HUES64 (cell line): ENCODE results near the gene IDH2.

Source experiments
- H3K27ac ChIP-seq: 2 replicates; pipeline ENCODE4 v1.7.0; 2013; ENCODE audit warnings: low read depth, low read length, inconsistent platforms
- H3K27me3 ChIP-seq: 2 replicates; pipeline ENCODE4 v1.6.1; 2013; ENCODE audit warnings: mild to moderate bottlenecking, low read length; ENCODE audit not compliant: insufficient read depth
- H3K36me3 ChIP-seq: 2 replicates; pipeline ENCODE4 v1.6.1; 2013; ENCODE audit warnings: mild to moderate bottlenecking, low read length; ENCODE audit not compliant: insufficient read depth
- H3K4me1 ChIP-seq: 2 replicates; pipeline ENCODE4 v1.6.1; 2013; ENCODE audit warnings: mild to moderate bottlenecking, low read length, moderate library complexity; ENCODE audit not compliant: insufficient read depth
- H3K4me3 ChIP-seq: 2 replicates; pipeline ENCODE4 v1.5.1; 2013; ENCODE audit warnings: mild to moderate bottlenecking, low read length, moderate library complexity
- H3K9ac ChIP-seq: 2 replicates; pipeline ENCODE4 v1.6.1; 2013; ENCODE audit warnings: mild to moderate bottlenecking, low read depth, low read length
- H3K9me3 ChIP-seq: 2 replicates; pipeline ENCODE4 v1.6.1; 2013; ENCODE audit warnings: low read depth, low read length; ENCODE audit not compliant: insufficient read depth
- WGBS: fragments of 150-250, 120-280 bp; methylation state at CpG from one replicate; pipeline ENCODE4 v1.1.7; 2013; ENCODE audit warnings: missing lambda C conversion rate; 5-methylcytosine and 5-hydroxymethylcytosine counted together

IDH2 gene

DNA sequence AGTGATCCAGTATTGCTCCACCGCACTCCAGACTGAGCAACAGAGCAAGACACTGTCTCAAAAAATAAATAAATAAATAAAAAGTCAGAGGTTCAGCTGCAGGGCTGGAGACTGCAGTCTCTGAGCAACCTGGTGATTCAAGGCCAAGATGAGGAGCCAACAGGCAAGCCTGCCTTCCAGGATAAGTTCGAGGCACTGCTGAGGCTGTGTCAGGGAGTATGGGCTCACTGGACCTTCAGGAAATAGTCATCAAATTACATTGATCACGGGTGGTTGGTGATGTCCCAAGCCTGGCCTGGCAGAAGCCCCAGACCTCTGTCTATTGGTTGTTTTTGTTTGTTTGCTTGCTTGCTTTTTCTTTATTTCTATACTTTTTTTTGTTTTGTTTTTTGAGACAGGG lies 41.5 kb downstream of the IDH2 start:
- no peak overlapping the region for H3K27ac ChIP-seq
- no peak overlapping the region for H3K4me3 ChIP-seq
- peaks cover 47% of the 10 kb centered on the region for H3K4me1 ChIP-seq
- 82% methylated on average over 3 of the region's 3 CpGs for WGBS
- H3K36me3 ChIP-seq: no peaks in the 10 kb centered on the region
- H3K9ac ChIP-seq: no peak overlapping the region
- H3K27me3 ChIP-seq: no peaks in the 10 kb centered on the region
- no peaks in the 10 kb centered on the region for H3K9me3 ChIP-seq

DNA sequence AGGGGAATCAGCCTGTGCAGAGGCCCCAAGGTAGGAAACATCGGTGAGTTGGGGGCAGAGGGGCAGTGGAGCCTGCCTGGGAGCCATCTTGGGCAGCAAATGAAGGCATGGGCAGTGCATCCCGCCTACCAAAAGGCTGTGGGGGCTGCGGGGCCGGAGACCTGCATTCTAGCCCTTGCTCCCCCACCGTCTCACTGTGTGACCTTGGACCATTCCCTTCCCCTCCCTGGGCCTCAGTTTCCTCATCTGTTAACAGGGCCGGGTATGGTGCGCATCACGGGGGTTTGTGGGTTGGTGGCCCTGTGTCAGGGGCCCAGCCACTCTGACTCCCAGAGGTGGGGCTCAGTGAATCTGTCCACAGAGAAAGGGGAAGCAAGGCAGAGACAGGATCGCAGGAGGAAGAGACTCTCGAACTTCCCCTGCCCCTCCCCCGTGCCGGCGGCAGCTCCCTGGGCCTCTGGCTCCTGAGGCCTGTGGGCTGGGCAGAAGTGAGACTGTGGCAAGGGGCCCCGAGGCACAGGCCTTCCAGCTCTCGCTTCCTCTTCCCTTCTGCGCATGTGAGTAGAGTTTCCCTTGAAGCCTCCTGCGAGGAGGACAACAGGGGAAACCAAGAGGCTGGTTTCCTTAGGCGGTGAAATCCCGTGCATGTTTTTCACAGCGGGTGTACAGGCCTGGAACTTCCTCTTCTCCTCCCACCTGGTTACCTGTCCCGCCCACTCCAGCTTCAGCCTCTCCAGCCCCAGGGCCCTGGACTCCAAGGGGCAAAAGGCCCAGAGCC lies 42.9 kb downstream of the IDH2 start:
- H3K4me1 ChIP-seq: peaks cover 43% of the 10 kb centered on the region
- no peaks in the 10 kb centered on the region for H3K9me3 ChIP-seq
- no peaks in the 10 kb centered on the region for H3K27me3 ChIP-seq
- WGBS: 40% methylated on average over 21 of the region's 21 CpGs
- H3K9ac ChIP-seq: 0 out of 2 replicates have a peak overlapping the region, but pooled peaks have one; percentile 1
- no peak overlapping the region for H3K4me3 ChIP-seq
- no peaks in the 10 kb centered on the region for H3K36me3 ChIP-seq
- peak overlapping the region; percentile 72 for H3K27ac ChIP-seq

DNA sequence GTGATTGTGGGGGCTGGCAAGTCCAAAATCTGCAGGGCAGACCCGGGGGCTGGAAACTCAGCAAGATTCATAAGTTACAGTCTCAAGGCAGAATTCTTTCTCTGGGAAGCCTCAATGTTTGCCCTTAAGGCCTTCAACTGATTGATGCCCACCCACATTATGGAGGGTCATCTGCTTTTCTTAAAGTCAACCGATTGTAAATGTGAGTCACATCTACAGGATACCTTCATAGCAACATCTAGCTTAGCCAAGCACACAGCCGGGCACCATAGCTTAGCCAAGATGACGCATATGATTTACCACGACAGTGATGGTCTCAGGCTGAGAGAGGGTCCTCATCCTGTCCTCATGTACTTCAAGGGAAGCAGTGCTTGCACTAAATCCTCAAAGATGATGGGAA lies 43.5 kb downstream of the IDH2 start:
- WGBS: 96% methylated on average over 5 of the region's 5 CpGs
- Histone ChIP-seq H3K36me3 (no peaks in the 10 kb centered on the region), H3K4me1 (peaks cover 42% of the 10 kb centered on the region), H3K27me3 (no peaks in the 10 kb centered on the region), H3K9me3 (no peaks in the 10 kb centered on the region), H3K9ac (no peak overlapping the region), H3K27ac (peak overlapping the region; percentile 72; the same call in 1 of the 2 replicates), H3K4me3 (no peak overlapping the region)

DNA sequence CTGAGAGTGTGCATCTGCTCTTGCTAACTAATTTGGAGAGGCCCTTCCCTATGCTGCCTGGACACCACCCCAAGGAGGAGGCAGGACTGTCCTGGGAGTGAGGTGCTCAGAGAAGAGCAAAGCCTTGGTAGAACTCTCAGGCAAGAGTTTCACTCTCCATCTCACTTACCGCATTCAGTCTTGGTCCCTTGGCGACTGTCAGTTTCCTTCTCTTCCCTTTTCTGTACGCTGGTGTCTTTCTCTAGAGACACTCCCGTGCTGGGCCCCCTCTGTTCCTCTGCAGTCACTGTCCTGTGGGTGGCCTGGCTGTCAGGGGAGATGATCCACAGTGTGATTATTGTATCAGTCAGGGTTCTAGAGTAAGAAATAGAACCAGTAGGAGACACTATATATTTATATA lies 44.0 kb downstream of the IDH2 start:
- Histone ChIP-seq H3K27ac (no peak overlapping the region), H3K4me1 (peaks cover 39% of the 10 kb centered on the region)

DNA sequence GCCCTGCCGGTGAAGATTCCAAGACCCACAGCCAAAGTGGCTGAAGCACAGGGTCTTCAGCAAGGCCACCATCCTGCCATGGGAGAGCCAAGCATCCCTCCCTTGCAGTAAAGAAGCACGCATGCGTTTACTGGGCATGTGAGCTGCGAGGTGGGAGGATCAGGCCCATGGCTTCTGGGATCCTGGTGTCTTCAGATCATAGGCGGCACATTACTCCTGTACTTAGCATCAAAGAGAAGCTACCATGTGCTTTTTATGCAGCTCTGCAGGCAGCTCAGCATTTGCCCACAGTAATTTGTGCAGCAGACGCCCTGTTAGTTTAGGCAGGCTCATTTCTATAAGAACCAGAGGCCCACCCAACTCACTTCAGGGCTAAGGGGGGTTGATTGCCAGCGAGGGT lies 45.7 kb downstream of the IDH2 start:
- 84% methylated on average over 7 of the region's 7 CpGs for WGBS
- H3K9me3 ChIP-seq: no peaks in the 10 kb centered on the region
- H3K27me3 ChIP-seq: no peaks in the 10 kb centered on the region
- no peak overlapping the region for H3K27ac ChIP-seq
- H3K4me1 ChIP-seq: peaks cover 22% of the 10 kb centered on the region
- no peaks in the 10 kb centered on the region for H3K36me3 ChIP-seq
- H3K4me3 ChIP-seq: no peak overlapping the region
- no peak overlapping the region for H3K9ac ChIP-seq

More for the DNA sequence above, 44.0 kb downstream of the IDH2 start:
- H3K9ac ChIP-seq: no peak overlapping the region
- WGBS: 92% methylated on average over 4 of the region's 4 CpGs
- H3K4me3 ChIP-seq: no peak overlapping the region
- H3K36me3 ChIP-seq: no peaks in the 10 kb centered on the region
- no peaks in the 10 kb centered on the region for H3K9me3 ChIP-seq
- H3K27me3 ChIP-seq: no peaks in the 10 kb centered on the region

DNA sequence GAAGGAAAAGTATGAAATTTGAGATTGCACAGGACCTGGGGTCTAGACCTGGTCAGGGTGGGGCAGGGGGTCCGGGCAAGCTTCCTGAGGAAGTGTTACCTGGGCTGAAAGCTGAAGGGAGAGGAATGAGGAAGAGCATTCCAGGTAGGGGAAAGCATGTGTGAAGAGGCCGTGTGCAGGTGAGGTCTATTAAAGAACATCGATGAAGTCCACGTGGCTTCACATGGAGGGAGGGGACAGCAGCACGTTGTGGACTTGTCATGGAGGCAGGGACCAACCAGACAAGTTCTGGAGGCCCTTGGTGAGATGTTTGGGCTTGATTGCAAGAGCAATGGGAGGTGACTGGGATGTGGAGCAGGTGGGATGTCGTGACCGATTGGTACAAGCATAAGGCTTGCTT lies 47.1 kb downstream of the IDH2 start:
- no peaks in the 10 kb centered on the region for H3K36me3 ChIP-seq
- H3K9ac ChIP-seq: no peak overlapping the region
- WGBS: 89% methylated on average over 7 of the region's 7 CpGs
- H3K4me1 ChIP-seq: peaks cover 18% of the 10 kb centered on the region
- no peak overlapping the region for H3K27ac ChIP-seq
- H3K4me3 ChIP-seq: no peak overlapping the region
- no peaks in the 10 kb centered on the region for H3K9me3 ChIP-seq
- H3K27me3 ChIP-seq: no peaks in the 10 kb centered on the region

DNA sequence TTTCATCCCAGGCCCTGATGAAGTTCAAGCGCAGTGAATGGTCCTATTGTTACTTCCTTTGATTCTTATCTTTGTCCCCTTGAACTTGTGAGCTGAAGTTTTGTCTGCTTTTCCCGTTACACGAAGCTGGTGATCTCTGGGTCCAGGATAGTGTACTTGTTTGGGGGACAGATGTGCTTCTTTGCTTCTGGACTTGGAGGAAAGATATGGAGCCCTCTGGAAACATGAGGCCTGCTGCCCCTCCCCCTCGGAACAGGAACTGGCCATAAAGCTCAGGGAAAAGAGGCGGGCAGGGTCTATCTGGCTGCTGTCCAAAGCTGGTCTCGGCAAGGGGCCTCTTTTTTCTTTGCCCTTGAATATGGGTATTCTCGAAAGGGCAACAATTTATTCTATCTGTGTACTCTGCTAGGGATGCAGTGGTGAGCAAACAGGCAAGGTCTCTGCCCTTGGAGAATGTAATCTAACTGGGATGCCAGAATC lies 47.6 kb downstream of the IDH2 start:
- H3K27ac ChIP-seq: no peak overlapping the region
- H3K4me1 ChIP-seq: peaks cover 17% of the 10 kb centered on the region
- H3K9ac ChIP-seq: no peak overlapping the region
- H3K9me3 ChIP-seq: no peaks in the 10 kb centered on the region
- no peak overlapping the region for H3K4me3 ChIP-seq
- WGBS: 75% methylated on average over 7 of the region's 7 CpGs
- H3K36me3 ChIP-seq: no peaks in the 10 kb centered on the region
- no peaks in the 10 kb centered on the region for H3K27me3 ChIP-seq

DNA sequence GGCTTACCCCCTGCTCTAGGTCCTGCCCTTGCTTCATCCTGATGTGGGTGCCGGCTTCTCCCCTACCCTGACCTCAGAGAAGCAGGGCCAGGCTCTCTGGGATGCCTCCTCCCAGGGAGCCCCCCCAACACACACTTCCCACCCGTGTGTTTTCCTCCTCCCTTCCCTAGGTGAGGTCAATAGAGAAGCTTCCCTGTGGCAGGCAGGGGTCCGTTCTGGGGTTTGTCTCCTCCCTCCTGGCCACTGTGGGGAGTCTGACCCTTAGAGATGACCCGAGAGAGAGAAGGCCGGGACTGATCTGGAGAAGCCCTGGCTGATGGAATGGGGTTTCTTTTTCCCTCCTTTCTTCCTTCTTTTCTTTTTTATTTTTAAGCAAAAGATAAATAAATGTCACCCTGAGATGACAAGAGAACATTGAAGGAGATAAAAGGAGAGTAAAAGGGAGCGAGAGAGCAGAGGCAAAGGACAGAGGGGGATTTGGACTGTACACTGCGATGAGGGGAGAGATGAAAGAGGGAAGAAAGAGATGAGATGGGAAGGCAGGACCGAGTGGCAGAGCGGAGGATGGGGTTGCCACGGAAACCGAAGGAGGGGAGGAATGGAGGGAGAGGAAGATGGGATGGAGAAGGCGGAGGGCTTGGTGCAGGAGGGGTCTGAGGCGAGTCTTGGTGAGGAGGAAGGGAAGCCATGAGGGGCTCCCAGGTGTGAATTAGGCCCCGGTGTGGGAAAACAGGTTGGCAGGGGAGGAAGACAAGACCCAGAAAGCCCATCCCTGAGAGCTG lies 48.4 kb downstream of the IDH2 start:
- no peaks in the 10 kb centered on the region for H3K27me3 ChIP-seq
- no peak overlapping the region for H3K27ac ChIP-seq
- 79% methylated on average over 12 of the region's 14 CpGs for WGBS
- H3K36me3 ChIP-seq: no peaks in the 10 kb centered on the region
- H3K4me1 ChIP-seq: peaks cover 10% of the 10 kb centered on the region; the same call in 1 of the 2 replicates
- H3K4me3 ChIP-seq: no peak overlapping the region
- H3K9ac ChIP-seq: peak overlapping the region; percentile 13; the same call in 1 of the 2 replicates
- H3K9me3 ChIP-seq: no peaks in the 10 kb centered on the region

DNA sequence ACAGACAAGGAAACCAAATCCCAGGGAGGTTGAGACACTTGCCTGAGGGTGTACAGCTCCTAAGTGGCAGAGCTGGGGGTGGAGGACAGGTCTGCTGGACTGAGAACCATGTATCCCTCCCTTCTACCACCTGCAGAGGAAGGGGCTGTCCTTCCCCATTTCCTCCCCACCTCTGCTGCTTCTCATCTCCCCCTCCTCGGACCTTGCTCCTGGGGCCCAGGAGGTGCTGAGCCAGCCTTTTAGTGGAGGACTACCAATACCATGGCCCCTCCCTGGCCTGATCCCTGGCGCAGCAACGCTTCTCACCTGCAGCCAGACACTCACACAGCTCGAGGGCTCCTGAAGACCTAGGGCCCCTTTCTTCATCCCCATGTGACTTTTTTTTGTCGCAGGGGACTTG lies 50.4 kb downstream of the IDH2 start:
- Histone ChIP-seq H3K4me3 (no peak overlapping the region), H3K36me3 (no peaks in the 10 kb centered on the region), H3K27ac (no peak overlapping the region), H3K9ac (no peak overlapping the region), H3K9me3 (no peaks in the 10 kb centered on the region), H3K27me3 (no peaks in the 10 kb centered on the region), H3K4me1 (peaks cover 10% of the 10 kb centered on the region; the same call in 1 of the 2 replicates)
- 81% methylated on average over 5 of the region's 5 CpGs for WGBS

DNA sequence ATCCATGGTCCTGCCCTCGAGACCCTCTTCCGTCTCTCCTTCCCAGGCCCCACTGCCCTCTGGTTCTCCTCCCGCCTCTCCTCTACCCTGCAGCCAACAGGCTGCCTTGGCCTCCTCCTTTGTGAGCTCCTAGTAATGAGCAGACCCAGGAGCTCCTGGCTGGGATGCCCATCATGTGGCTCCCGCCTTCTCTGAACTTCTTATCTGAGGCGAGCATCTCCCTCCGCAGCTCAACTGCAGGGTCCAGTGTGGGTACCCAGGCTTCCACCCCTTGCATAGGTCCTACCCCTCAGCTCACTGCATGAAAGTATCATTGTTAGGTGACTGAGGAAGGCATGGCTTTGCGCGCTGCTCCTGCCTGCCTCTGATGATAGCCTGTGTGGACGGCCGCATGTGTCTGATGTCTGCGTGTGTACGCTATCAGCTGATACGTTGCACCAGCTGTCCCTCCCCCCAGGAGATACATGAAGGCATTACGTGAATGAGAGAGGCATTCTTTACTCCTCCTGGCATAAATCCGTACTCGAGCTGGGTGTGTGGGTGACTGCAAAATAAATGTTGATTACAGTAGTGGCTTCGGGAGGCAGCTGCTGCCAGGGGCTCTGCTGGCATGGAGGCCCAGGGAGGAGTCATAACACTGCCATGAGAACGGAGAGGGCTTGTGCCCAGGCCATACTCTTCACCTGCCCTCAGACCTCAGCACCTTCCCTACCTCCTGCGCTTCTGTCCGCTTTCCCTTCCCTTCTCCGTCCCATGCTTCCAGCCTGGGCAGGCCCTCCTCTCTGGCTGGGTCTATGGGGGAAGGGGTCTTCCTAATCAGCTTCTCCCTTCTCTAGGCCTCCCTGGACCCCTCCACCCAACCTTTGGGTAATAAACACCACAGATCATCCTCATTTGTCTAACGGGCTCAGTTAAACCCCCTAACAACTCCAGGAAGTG lies 52.3 kb downstream of the IDH2 start:
- WGBS: 95% methylated on average over 22 of the region's 22 CpGs
- H3K36me3 ChIP-seq: no peaks in the 10 kb centered on the region
- no peaks in the 10 kb centered on the region for H3K9me3 ChIP-seq
- no peaks in the 10 kb centered on the region for H3K27me3 ChIP-seq
- H3K9ac ChIP-seq: no peak overlapping the region
- peaks cover 10% of the 10 kb centered on the region; the same call in 1 of the 2 replicates for H3K4me1 ChIP-seq
- no peak overlapping the region for H3K4me3 ChIP-seq
- H3K27ac ChIP-seq: no peak overlapping the region
